ENCODE results near the gene FAM111A.

The FAM111A gene

DNA sequence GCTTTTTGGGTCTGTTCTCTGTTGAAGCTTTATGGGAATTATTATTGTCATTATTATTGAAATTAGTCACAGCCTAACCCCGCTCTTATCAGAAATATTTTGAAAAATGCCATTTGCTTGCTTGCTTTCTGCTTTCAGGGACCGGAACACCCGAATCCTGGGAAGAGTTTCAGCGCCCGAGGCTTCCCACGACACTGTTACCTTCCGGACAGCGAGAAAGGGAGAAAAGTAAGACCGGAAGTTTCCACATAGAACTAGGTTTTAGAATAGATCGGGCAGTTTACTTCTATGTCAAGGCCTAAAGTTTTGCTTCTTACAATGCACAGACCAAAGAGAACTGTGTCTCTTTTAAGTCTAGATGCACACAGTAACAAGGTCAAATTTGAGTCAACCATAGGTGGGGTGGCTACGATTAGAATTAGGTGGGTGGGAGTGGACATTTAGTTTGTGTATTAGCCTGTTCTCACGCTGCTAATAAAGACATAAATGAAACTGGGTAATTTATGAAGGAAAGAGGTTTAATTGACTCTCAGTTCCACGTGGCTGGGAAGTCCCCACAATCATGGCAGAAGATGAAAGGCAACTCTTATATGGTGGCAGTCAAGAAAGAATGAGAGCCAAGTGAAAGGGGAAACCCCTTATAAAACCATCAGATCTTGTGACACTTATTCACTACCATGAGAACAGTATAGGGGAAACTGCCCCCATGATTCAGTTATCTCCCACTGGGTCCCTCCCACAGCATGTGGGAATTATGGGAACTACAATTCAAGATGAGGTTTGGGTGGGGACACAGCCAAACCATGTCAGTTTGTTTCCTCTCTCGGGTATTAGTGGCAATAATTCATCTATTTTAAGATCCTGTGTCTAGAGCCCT lies 57.1 kb downstream of the FAM111A start:
- DNase-seq (ENCODE audit: extremely low read depth in 1 of 2, low read depth in 1 of 2): no peak

DNA sequence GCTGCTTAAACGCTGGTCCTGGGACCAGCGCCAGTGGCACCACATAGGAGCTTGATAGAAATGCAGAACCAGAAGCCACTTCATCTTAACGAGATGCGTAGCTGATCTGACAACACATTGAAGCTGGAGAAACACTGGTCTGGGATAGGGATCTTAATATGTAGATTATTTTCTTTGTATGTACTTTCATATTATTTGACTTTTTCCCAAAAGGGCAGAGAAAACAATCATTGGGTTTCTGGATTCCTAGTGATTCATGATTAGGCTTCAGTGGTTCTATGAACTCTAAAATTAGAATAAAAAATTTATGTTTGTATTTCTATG lies 57.7 kb downstream of the FAM111A start:
- DNase-seq (ENCODE audit: extremely low read depth in 1 of 2, low read depth in 1 of 2): no peak

DNA sequence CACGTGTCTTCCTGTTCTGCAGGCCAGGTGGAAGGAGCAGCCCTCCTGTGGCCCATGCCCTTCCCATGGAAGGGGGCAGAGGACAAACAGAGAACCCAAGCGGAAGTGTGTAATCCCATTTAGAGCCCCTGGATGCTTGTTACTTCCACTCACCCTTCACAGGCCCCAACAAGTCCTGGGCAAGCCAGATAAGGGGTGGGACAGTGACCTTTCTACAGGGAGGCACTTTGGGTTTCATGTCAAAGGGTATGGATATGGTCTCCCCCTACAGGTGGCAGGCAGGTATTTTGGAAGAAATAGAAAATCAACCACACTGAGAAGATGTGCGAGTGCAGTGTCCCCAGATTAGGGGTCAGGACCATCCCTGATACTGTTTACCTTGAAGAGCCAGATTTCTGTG lies 58.7 kb downstream of the FAM111A start:
- DNase-seq (ENCODE audit: extremely low read depth in 1 of 2, low read depth in 1 of 2): no peak
